ENCODE measurements around the gene SCNN1A. TPM values are rescaled to one million over a fixed set of nuclear protein-coding genes. Genes with fewer than 3 reads are reported as not detected.

The SCNN1A gene
- total RNA-seq, 1 donor from 2014 or later: 20.3 TPM

DNA sequence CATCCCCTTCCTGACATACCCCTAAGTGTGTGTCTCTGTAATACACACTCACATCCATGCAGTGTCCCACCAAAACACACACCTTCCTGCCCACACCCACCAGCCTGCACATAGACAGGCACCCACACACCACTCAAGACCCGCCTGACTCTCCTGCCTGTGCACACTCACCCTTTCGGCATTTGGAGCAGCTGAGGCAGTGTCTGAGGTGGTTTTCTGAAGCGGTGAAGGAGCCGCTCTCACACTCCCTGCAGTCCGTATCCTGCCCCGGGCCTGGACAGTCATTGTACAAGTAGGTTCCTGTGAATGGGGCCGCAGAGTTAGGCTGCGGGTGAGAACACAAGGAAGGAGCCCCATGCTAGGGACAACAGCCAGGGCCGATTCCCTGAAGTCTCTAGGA, 41.8 kb downstream of the SCNN1A start:
- no peaks in the 10 kb centered on the region for H3K4me1 Mint-ChIP-seq
- H3K4me3 Mint-ChIP-seq: no peak overlapping the region
- H3K27me3 Mint-ChIP-seq (ENCODE audit: low read depth): no peaks in the 10 kb centered on the region
- no peak for DNase-seq (ENCODE audit: low spot score in 2 of 2, unreplicated experiment in 2 of 2)
- no peaks in the 10 kb centered on the region for H3K9me3 Mint-ChIP-seq
- peaks cover 28% of the 10 kb centered on the region for H3K36me3 Mint-ChIP-seq
- TF ChIP-seq, protein P1, sequence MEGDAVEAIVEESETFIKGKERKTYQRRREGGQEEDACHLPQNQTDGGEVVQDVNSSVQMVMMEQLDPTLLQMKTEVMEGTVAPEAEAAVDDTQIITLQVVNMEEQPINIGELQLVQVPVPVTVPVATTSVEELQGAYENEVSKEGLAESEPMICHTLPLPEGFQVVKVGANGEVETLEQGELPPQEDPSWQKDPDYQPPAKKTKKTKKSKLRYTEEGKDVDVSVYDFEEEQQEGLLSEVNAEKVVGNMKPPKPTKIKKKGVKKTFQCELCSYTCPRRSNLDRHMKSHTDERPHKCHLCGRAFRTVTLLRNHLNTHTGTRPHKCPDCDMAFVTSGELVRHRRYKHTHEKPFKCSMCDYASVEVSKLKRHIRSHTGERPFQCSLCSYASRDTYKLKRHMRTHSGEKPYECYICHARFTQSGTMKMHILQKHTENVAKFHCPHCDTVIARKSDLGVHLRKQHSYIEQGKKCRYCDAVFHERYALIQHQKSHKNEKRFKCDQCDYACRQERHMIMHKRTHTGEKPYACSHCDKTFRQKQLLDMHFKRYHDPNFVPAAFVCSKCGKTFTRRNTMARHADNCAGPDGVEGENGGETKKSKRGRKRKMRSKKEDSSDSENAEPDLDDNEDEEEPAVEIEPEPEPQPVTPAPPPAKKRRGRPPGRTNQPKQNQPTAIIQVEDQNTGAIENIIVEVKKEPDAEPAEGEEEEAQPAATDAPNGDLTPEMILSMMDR (IDR thresholded peaks at IDR 0.05; ENCODE audit: unreplicated experiment): no peak
- H3K27ac Mint-ChIP-seq: peak overlapping the region; percentile 71

DNA sequence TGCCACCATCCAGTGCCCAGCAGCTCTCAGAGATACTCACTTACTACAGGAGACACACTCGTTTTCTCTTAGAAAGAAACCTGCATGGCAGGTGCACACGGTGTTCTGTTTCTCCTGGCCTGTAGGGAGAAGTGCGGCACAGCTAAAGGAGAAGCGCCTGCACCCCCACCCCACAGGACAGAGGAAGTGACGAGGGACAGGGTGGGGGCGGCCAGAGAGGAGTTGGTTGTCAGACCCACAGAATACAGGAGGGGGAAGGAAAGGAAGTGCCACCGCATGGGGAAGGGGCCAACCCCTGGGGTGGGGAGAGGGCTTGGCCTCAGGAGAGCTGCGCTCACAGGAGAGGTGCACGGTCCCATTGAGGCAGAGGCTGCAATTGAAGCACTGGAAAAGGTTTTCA, 42.3 kb downstream of the SCNN1A start:
- H3K4me3 Mint-ChIP-seq: no peak overlapping the region
- no peaks in the 10 kb centered on the region for H3K4me1 Mint-ChIP-seq
- H3K36me3 Mint-ChIP-seq: peaks cover 28% of the 10 kb centered on the region
- no peaks in the 10 kb centered on the region for H3K27me3 Mint-ChIP-seq (ENCODE audit: low read depth)
- H3K27ac Mint-ChIP-seq: peak overlapping the region; percentile 39
- H3K9me3 Mint-ChIP-seq: no peaks in the 10 kb centered on the region
- no peak for DNase-seq (ENCODE audit: low spot score in 2 of 2, unreplicated experiment in 2 of 2)
- TF ChIP-seq, protein P1 (IDR thresholded peaks at IDR 0.05; ENCODE audit: unreplicated experiment): no peak

DNA sequence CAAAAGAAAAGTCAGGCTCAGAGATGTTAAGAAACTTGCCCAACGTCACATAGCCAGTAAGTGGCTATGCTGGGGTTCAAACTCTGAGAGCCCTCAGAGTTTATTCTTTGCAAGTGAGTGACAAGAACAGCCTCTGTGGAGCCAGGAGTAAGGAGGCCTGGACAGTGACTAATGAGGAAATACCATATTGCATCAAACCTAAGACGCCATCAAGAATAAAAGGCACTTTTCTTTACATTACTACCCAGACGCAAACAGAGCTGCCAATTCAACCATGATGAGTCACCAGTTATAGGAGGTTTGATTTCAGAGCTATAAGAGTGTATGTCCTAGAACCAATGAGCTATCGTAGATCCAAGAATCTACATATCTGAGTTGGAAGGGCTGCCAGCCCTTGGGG, 42.9 kb downstream of the SCNN1A start:
- Mint-ChIP-seq H3K4me1 (no peaks in the 10 kb centered on the region), H3K4me3 (no peak overlapping the region), H3K9me3 (no peaks in the 10 kb centered on the region), H3K36me3 (peaks cover 28% of the 10 kb centered on the region), H3K27me3 (ENCODE audit: low read depth) (no peaks in the 10 kb centered on the region), H3K27ac (peak overlapping the region; percentile 39)
- DNase-seq (ENCODE audit: low spot score in 2 of 2, unreplicated experiment in 2 of 2): no peak
- TF ChIP-seq, protein P1 (IDR thresholded peaks at IDR 0.05; ENCODE audit: unreplicated experiment): no peak

DNA sequence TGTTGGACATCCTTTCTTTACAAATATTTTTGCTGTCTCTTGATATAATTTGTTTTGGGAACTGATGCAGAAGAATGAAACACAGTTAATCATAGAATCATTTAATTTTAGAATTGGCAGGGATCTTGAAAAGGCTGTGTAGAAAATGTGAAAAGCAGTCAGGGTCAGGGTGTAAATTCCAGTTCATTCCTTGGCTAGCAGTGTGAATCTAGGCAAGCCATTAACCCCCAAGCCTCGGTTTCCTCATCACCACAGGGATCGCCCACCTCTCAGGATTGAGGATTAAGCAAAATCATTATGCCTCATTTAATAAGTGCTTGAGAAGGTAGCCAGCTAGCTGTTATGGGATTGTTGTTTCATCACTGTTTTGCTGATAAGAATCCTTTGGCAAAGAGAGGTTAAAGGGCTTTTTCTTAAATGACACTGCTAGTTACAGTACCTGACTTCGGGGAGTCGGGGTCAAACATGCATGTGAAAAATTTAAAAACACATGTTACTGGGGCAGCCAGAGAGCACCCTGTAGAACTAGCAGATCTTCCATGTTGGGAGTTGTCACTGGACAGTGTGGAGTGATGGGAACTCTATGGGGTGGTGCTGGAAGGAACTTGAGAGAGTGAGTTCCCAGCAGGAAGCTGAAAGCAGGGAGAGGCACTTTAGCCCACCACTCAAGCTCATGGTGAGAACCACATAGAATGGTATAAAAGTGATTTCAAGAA, 44.2 kb downstream of the SCNN1A start:
- Mint-ChIP-seq H3K27ac (peak overlapping the region; percentile 1), H3K4me1 (peaks cover 6% of the 10 kb centered on the region), H3K27me3 (ENCODE audit: low read depth) (no peaks in the 10 kb centered on the region), H3K9me3 (no peaks in the 10 kb centered on the region), H3K4me3 (no peak overlapping the region), H3K36me3 (peaks cover 28% of the 10 kb centered on the region)
- TF ChIP-seq, protein P1 (IDR thresholded peaks at IDR 0.05; ENCODE audit: unreplicated experiment): no peak
- no peak for DNase-seq (ENCODE audit: low spot score in 2 of 2, unreplicated experiment in 2 of 2)

DNA sequence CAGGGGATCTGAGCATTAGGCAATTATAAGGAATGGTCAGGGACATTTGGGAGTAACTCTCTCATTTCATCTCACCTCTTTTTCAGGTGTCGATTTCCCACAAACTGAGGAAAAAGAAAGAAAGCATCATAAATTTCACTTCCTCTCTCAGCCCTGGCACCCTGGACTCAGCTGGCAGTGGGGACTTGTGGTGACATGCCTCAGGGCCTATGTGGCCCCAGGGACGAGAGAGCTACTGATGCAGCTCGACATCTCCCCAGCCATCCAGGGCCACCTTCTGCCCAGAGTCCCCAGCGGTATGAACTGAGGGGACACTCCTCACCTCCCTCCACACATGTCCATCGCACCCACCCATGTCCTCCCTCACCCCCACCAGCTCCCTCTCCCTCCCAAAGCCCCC, 45.2 kb downstream of the SCNN1A start:
- Mint-ChIP-seq H3K9me3 (no peaks in the 10 kb centered on the region), H3K27me3 (ENCODE audit: low read depth) (no peaks in the 10 kb centered on the region), H3K4me1 (peaks cover 6% of the 10 kb centered on the region), H3K4me3 (no peak overlapping the region), H3K36me3 (peaks cover 28% of the 10 kb centered on the region), H3K27ac (no peak overlapping the region)
- DNase-seq (ENCODE audit: low spot score in 2 of 2, unreplicated experiment in 2 of 2): no peak
- TF ChIP-seq, protein P1 (IDR thresholded peaks at IDR 0.05; ENCODE audit: unreplicated experiment): no peak

Measured in mesothelial cell of epicardium (in vitro differentiated cells).